HCT116 (cell line): ENCODE results near the gene PHKB. TPM values are rescaled to one million over a fixed set of nuclear protein-coding genes. Genes with fewer than 3 reads are reported as not detected.

Source experiments
- ATAC-seq: fragments of 200-7000 bp; cut with Tn5 transposase; 2 replicates; pipeline ENCODE4 v1.9.1; 2020; ENCODE audit warnings: mild to moderate bottlenecking, moderate library complexity
- BruUV-seq: library from RNA; stranded (reverse); fragments of 400-500 nt; replicated peaks from 2 replicates; lab custom pipeline; 2021; lab: Mats Ljungman, UMichigan
- CTCF ChIA-PET: fragments of 300-600 bp; sonication (Branson Sonifier 250); formaldehyde crosslinking; loops from one replicate; lab custom pipeline; 2021; ENCODE audit warnings: antibody characterized with exemption; lab: Charles Lee
- POLR2A ChIA-PET: fragments of 300-600, 350-600 bp; sonication (Branson Sonifier 250); formaldehyde crosslinking; loops from one replicate; lab custom pipeline; 2021; ENCODE audit warnings: antibody characterized with exemption; lab: Charles Lee
- RAD21 ChIA-PET, 2 experiments: fragments of 300-600 bp; sonication (Branson Sonifier 250); formaldehyde crosslinking; loops; one replicate each; lab custom pipeline; 2023; ENCODE audit warnings: low total read pairs in 2 of 2; ENCODE audit not compliant: uncharacterized antibody in 2 of 2, unreplicated experiment in 2 of 2, low non-redundant PET in 1 of 2; lab: Charles Lee
- DNase-seq: peaks from one replicate; pipeline ENCODE4 v3.0.0-alpha.2; 2010; ENCODE audit warnings: low read depth, low spot score
- H2AFZ ChIP-seq: fragments of 200-600 bp; shearing (Covaris generic), sonication (generic); 2 replicates; pipeline ENCODE4 v1.6.1; 2017; ENCODE audit warnings: low read depth, mixed run types, mixed read lengths, antibody characterized with exemption, low read length; ENCODE audit not compliant: poor library complexity, severe bottlenecking
- H3K27ac ChIP-seq: 2 replicates; pipeline ENCODE4 v1.5.1; 2012; ENCODE audit warnings: low read depth, low read length
- H3K27me3 ChIP-seq: fragments of 200-600 bp; sonication (generic); 2 replicates; pipeline ENCODE4 v1.6.1; 2016; ENCODE audit warnings: mixed run types, low read length, mixed read lengths; ENCODE audit not compliant: insufficient read depth
- H3K36me3 ChIP-seq, 2 experiments: fragments of 200-500 bp in 1 of 2; fragments of 200-600 bp in 1 of 2; sonication (Bioruptor generic) in 1 of 2; sonication (generic) in 1 of 2; 2 replicates each; pipeline versions ENCODE4 v1.5.1 to v1.6.1; 2014 to 2016; ENCODE audit warnings: low read length in 2 of 2, inconsistent platforms in 1 of 2, mixed read lengths in 1 of 2, mixed run types in 1 of 2; ENCODE audit not compliant: insufficient read depth in 2 of 2, control insufficient read depth in 1 of 2
- H3K4me1 ChIP-seq, 2 experiments: fragments of 200-600 bp in 1 of 2; sonication (generic) in 1 of 2; 2 replicates each; pipeline versions ENCODE4 v1.5.1 to v1.6.1; 2012 to 2017; ENCODE audit warnings: low read length in 2 of 2, inconsistent platforms in 1 of 2, mild to moderate bottlenecking in 1 of 2, mixed read lengths in 1 of 2, mixed run types in 1 of 2, moderate library complexity in 1 of 2; ENCODE audit not compliant: insufficient read depth in 2 of 2, control insufficient read depth in 1 of 2
- H3K4me2 ChIP-seq: fragments of 200-600 bp; sonication (generic); 2 replicates; pipeline ENCODE4 v1.6.1; 2017; ENCODE audit warnings: mixed run types, low read length, mixed read lengths
- H3K4me3 ChIP-seq, 2 experiments: fragments of 200-600 bp in 1 of 2; sonication (generic) in 1 of 2; replicated peaks in 1 of 2; 2 replicates each; pipeline ENCODE4 v1.5.1; 2011 to 2016; ENCODE audit warnings: low read length in 2 of 2, control low read depth in 1 of 2, low read depth in 1 of 2, mild to moderate bottlenecking in 1 of 2, mixed read lengths in 1 of 2, mixed run types in 1 of 2
- H3K79me2 ChIP-seq: fragments of 200-600 bp; sonication (generic); 2 replicates; pipeline ENCODE4 v1.6.1; 2017; ENCODE audit warnings: mild to moderate bottlenecking, mixed run types, low read length, moderate library complexity, mixed read lengths; ENCODE audit not compliant: insufficient read depth
- H3K9ac ChIP-seq: fragments of 200-600 bp; sonication (generic); 2 replicates; pipeline ENCODE4 v1.6.1; 2016; ENCODE audit warnings: low read length, mixed read lengths
- H3K9me2 ChIP-seq: fragments of 200-600 bp; sonication (generic), shearing (Covaris generic); 2 replicates; pipeline ENCODE4 v1.6.1; 2017; ENCODE audit warnings: mixed run types, mild to moderate bottlenecking, moderate library complexity; ENCODE audit not compliant: insufficient read depth
- H3K9me3 ChIP-seq, 2 experiments: fragments of 200-500 bp in 1 of 2; fragments of 200-600 bp in 1 of 2; sonication (Bioruptor generic) in 1 of 2; sonication (generic) in 1 of 2; 2 replicates each; pipeline ENCODE4 v1.6.1; 2014 to 2017; ENCODE audit warnings: low read length in 2 of 2, mixed read lengths in 2 of 2, inconsistent platforms in 1 of 2, low read depth in 1 of 2, mild to moderate bottlenecking in 1 of 2, mixed run types in 1 of 2, moderate library complexity in 1 of 2; ENCODE audit not compliant: control insufficient read depth in 1 of 2, insufficient read depth in 1 of 2
- H4K20me1 ChIP-seq: fragments of 200-600 bp; sonication (generic), shearing (Covaris generic); 2 replicates; pipeline ENCODE4 v1.6.1; 2017; ENCODE audit warnings: mixed run types, mild to moderate bottlenecking, moderate library complexity; ENCODE audit not compliant: insufficient read depth
- CBX3 ChIP-seq: IDR thresholded peaks from 2 replicates; pipeline ENCODE4 v1.6.1; 2012; ENCODE audit warnings: low read depth
- CEBPB ChIP-seq: IDR thresholded peaks from 2 replicates; pipeline ENCODE4 v1.6.1; 2012; ENCODE audit warnings: low read depth
- ELF1 ChIP-seq: IDR thresholded peaks from 2 replicates; pipeline ENCODE4 v1.6.1; 2012; ENCODE audit warnings: low read depth, borderline replicate concordance
- JUND ChIP-seq: IDR thresholded peaks from 2 replicates; pipeline ENCODE4 v1.6.1; 2012
- POLR2A ChIP-seq: IDR thresholded peaks from 2 replicates; pipeline ENCODE4 v1.7.0; 2011; ENCODE audit warnings: borderline replicate concordance; ENCODE audit not compliant: insufficient read depth, insufficient read length; ENCODE audit errors: extremely low read depth
- REST ChIP-seq: IDR thresholded peaks from 2 replicates; pipeline ENCODE4 v1.6.1; 2012; ENCODE audit warnings: low read depth
- YY1 ChIP-seq: IDR thresholded peaks from 2 replicates; pipeline ENCODE4 v1.6.1; 2011; ENCODE audit warnings: low read length, low read depth, moderate library complexity, mild to moderate bottlenecking; ENCODE audit not compliant: insufficient replicate concordance; ENCODE audit errors: extremely low read depth
- ZBTB33 ChIP-seq: IDR thresholded peaks from 2 replicates; pipeline ENCODE4 v1.6.1; 2011; ENCODE audit warnings: mild to moderate bottlenecking, low read length, moderate library complexity; ENCODE audit not compliant: insufficient replicate concordance; ENCODE audit errors: extremely low read depth
- ZFX ChIP-seq: fragments of 450-650 bp; IDR thresholded peaks from 2 replicates; pipeline ENCODE4 v1.6.1; 2017
- ZNF274 ChIP-seq: fragments of 200-500 bp; sonication (Bioruptor generic); IDR thresholded peaks from 2 replicates; pipeline ENCODE4 v1.6.1; 2014; ENCODE audit warnings: mild to moderate bottlenecking, low read depth, low read length, inconsistent platforms
- intact Hi-C: fragments of 100-400 bp; cut with micrococcal nuclease; formaldehyde crosslinking; loops from 2 replicates; pipeline ENCODE4 v1.10.0; 2022
- total RNA-seq: library from RNA; stranded (reverse); gene quantifications from one replicate; pipeline ENCODE4 v1.2.1, GENCODE V29; 2021; ENCODE audit not compliant: unreplicated experiment
- TF ChIP-seq, protein P1 (sequence below): IDR thresholded peaks from 2 replicates; pipeline ENCODE4 v1.6.1; 2012

The PHKB gene
- total RNA-seq, 1 experiment from 2014 or later, result 30.5 TPM

GRCh38 chr16:47523342-47524006 is 62.3 kb downstream of the PHKB start (continued):
- TF ChIP-seq ZBTB33 (no peak), ZFX (no peak), CEBPB (no peak), ZNF274 (no peak), ELF1 (no peak), POLR2A (no peak), REST (no peak), CBX3 (no peak), YY1 (no peak)

- TF ChIP-seq, protein P1, sequence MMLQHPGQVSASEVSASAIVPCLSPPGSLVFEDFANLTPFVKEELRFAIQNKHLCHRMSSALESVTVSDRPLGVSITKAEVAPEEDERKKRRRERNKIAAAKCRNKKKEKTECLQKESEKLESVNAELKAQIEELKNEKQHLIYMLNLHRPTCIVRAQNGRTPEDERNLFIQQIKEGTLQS, result no peak
- TF ChIP-seq ZFX, result no peak
- no peak for TF ChIP-seq JUND
- Histone ChIP-seq H3K27ac (no peak overlapping the region), H4K20me1 (no peaks in the 10 kb centered on the region), H3K79me2 (no peaks in the 10 kb centered on the region), H3K9me3 (no peaks in the 10 kb centered on the region), H2AFZ (no peak overlapping the region), H3K9ac (no peak overlapping the region), H3K4me1 (no peaks in the 10 kb centered on the region), H3K27me3 (no peaks in the 10 kb centered on the region), H3K4me2 (no peak overlapping the region), H3K36me3 (no peaks in the 10 kb centered on the region), H3K9me2 (no peaks in the 10 kb centered on the region), H3K4me3 (no peak overlapping the region)
- no peak for ATAC-seq
- ChIA-PET POLR2A (no interaction called here), RAD21 (no interaction called here), CTCF (no interaction called here)
- no peak for DNase-seq
- no TSS peak for BruUV-seq
- intact Hi-C loops, result no loop called here
Measured at GRCh38 chr16:47524007-47524405, 62.9 kb downstream of the PHKB start.
